ENCODE data around the gene CAPG.

CAPG gene

GRCh38 chr2:85400023-85400422, 10.1 kb downstream of the CAPG start:
- no peak overlapping the region for H3K9ac ChIP-seq (ENCODE audit: low read length)
- peaks cover 21% of the 10 kb centered on the region for H3K4me1 ChIP-seq (ENCODE audit: insufficient read depth, low read length)
- H3K36me3 ChIP-seq (ENCODE audit: insufficient read depth, low read length), result peaks cover 9% of the 10 kb centered on the region
- H3K9me3 ChIP-seq (ENCODE audit: low read length), result no peaks in the 10 kb centered on the region
- no peaks in the 10 kb centered on the region for H3K27me3 ChIP-seq (ENCODE audit: control insufficient read depth in 1 of 2, insufficient read depth in 2 of 2, low read length in 2 of 2)
- no peak overlapping the region for H3K27ac ChIP-seq (ENCODE audit: low read depth, low read length)
- H3K4me3 ChIP-seq (ENCODE audit: low read depth in 1 of 2, low read length in 2 of 2), result no peak overlapping the region

GRCh38 chr2:85399183-85399455, 11.0 kb downstream of the CAPG start:
- H3K27me3 ChIP-seq (ENCODE audit: control insufficient read depth in 1 of 2, insufficient read depth in 2 of 2, low read length in 2 of 2), result no peaks in the 10 kb centered on the region
- H3K9me3 ChIP-seq (ENCODE audit: low read length), result no peaks in the 10 kb centered on the region
- peaks cover 21% of the 10 kb centered on the region for H3K4me1 ChIP-seq (ENCODE audit: insufficient read depth, low read length)
- no peak overlapping the region for H3K27ac ChIP-seq (ENCODE audit: low read depth, low read length)
- no peak overlapping the region for H3K9ac ChIP-seq (ENCODE audit: low read length)
- H3K4me3 ChIP-seq (ENCODE audit: low read depth in 1 of 2, low read length in 2 of 2), result no peak overlapping the region
- peaks cover 9% of the 10 kb centered on the region for H3K36me3 ChIP-seq (ENCODE audit: insufficient read depth, low read length)

- Histone ChIP-seq H3K27ac (ENCODE audit: low read depth, low read length) (no peak overlapping the region), H3K4me1 (ENCODE audit: insufficient read depth, low read length) (peaks cover 21% of the 10 kb centered on the region), H3K27me3 (ENCODE audit: control insufficient read depth in 1 of 2, insufficient read depth in 2 of 2, low read length in 2 of 2) (no peaks in the 10 kb centered on the region), H3K36me3 (ENCODE audit: insufficient read depth, low read length) (peaks cover 9% of the 10 kb centered on the region), H3K9ac (ENCODE audit: low read length) (no peak overlapping the region), H3K9me3 (ENCODE audit: low read length) (no peaks in the 10 kb centered on the region), H3K4me3 (ENCODE audit: low read depth in 1 of 2, low read length in 2 of 2) (no peak overlapping the region)
Observed at GRCh38 chr2:85398426-85399182, 11.6 kb downstream of the CAPG start.

DNA sequence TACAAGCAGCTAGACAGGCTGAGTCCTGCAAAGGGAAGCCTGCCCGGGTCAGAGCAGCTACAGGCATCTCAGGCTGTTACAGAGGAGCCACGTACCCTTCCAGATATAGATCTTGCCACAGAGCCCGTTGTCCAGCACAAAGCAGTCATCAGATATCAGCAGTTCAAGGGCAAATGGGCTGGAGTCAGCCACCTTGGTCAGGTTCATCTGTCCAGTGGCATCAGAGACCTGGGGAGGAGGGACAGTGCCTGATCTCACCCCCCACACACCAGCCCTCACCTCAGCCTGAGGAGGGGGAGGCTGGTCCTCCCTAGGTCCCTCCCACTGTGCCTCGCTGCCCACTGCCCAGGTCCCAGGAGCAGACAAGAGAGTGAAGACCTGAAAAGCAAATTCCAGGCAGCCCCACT, 12.2 kb downstream of the CAPG start:
- H3K9me3 ChIP-seq (ENCODE audit: low read length), result no peaks in the 10 kb centered on the region
- H3K4me1 ChIP-seq (ENCODE audit: insufficient read depth, low read length), result peaks cover 21% of the 10 kb centered on the region
- H3K36me3 ChIP-seq (ENCODE audit: insufficient read depth, low read length), result peaks cover 9% of the 10 kb centered on the region
- H3K9ac ChIP-seq (ENCODE audit: low read length), result no peak overlapping the region
- no peaks in the 10 kb centered on the region for H3K27me3 ChIP-seq (ENCODE audit: control insufficient read depth in 1 of 2, insufficient read depth in 2 of 2, low read length in 2 of 2)
- no peak overlapping the region for H3K27ac ChIP-seq (ENCODE audit: low read depth, low read length)
- H3K4me3 ChIP-seq (ENCODE audit: low read depth in 1 of 2, low read length in 2 of 2), result no peak overlapping the region

DNA sequence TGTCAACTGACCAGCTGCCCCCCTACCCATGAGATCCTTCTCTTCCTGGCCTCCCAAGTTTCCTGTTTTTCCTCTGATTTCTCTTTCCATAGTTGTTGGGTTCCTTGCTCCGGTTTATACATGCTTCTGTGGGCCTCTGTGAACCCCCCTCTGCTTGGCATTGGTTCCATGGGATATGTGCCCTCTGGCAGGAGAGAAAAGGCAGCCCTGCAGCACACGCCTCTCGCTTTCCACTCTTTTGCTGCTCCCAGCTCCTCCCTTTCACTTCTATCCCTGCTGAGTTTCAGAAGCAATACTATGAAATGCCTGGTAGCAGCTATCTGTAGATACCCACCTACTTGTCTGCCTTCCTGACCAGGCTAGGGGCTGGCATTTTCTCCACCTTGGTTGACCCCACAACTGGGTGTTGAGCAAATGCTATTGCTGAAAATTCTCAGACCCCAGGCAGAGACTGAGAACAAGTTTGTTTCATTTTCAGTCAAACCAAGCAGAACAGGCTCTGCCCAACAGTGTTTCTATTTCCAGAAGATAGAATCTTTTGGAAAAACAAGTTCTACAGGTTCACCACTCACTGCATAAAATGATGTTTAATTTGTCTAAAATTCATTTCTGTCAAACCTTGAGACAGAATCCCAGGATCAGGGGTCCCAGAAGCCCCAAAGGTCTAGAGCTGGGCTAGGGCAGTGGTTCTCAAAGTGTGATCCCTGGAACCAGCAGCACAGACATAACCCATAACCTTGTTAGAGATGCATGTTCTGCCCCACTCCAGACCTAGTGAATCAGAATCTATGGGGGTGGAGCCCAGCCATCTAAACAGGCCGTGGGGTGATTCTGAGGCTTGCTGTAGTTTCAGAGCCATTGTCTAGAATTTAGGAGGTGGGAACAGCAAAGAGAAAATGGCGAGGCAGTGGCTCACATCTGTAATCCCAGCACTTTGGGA, 13.4 kb downstream of the CAPG start:
- peaks cover 9% of the 10 kb centered on the region for H3K36me3 ChIP-seq (ENCODE audit: insufficient read depth, low read length)
- H3K9ac ChIP-seq (ENCODE audit: low read length), result no peak overlapping the region
- H3K4me1 ChIP-seq (ENCODE audit: insufficient read depth, low read length), result peaks cover 21% of the 10 kb centered on the region
- H3K9me3 ChIP-seq (ENCODE audit: low read length), result no peaks in the 10 kb centered on the region
- no peaks in the 10 kb centered on the region for H3K27me3 ChIP-seq (ENCODE audit: control insufficient read depth in 1 of 2, insufficient read depth in 2 of 2, low read length in 2 of 2)
- H3K27ac ChIP-seq (ENCODE audit: low read depth, low read length), result peak overlapping the region; percentile 27
- H3K4me3 ChIP-seq (ENCODE audit: low read depth in 1 of 2, low read length in 2 of 2), result peak overlapping the region in 1 of 2 donors; percentile 33

DNA sequence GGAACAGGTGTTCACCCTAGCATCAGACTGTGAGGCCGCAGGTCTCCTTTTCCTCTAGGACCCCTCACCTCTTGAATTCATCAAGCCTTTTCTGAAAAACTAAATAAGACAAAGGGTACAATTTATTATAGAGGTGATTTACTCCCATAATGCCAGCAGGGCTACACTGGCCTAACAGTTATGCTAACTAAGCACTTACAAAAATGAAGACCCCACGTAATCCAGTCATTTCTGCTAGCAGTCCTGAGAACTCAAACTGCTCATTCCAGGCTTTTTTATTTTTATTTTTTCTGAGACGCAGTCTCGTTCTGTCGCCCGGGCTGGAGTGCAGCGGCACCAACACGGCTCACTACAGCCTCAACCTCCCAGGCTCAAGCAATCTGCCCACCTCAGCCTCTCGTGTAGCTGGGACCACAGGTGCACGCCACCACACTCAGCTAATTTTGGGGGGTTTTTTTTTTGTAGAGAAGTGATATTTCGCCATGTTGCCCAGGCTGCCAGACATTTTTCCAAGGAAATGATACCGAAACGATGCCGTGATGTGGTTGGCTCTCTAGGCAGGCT, 14.2 kb downstream of the CAPG start:
- Histone ChIP-seq H3K4me1 (ENCODE audit: insufficient read depth, low read length) (peaks cover 21% of the 10 kb centered on the region), H3K9me3 (ENCODE audit: low read length) (no peaks in the 10 kb centered on the region), H3K4me3 (ENCODE audit: low read depth in 1 of 2, low read length in 2 of 2) (peak overlapping the region in 1 of 2 donors; percentile 33), H3K36me3 (ENCODE audit: insufficient read depth, low read length) (peaks cover 10% of the 10 kb centered on the region), H3K27me3 (ENCODE audit: control insufficient read depth in 1 of 2, insufficient read depth in 2 of 2, low read length in 2 of 2) (no peaks in the 10 kb centered on the region), H3K9ac (ENCODE audit: low read length) (no peak overlapping the region), H3K27ac (ENCODE audit: low read depth, low read length) (no peak overlapping the region)

DNA sequence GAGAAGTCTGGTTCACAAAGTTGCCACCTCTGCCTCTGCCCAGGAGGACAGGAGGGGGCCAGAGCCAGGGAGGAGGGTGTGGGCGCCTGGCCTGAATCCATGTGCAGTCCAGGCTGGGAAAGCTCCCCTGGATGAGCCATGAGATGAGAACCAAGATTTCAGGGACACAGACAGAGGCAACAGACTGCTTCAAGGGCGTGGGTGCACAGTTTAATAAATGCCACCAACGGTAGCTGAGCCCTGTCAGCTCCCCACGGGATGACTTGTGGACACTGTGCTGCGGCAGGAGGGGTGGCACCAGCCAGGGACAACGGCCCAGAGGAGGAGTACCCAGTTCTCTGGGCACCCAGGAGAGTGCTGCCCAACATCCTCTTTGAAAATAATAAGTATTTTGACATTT, 15.2 kb downstream of the CAPG start:
- Histone ChIP-seq H3K4me1 (ENCODE audit: insufficient read depth, low read length) (peaks cover 18% of the 10 kb centered on the region), H3K27me3 (ENCODE audit: control insufficient read depth in 1 of 2, insufficient read depth in 2 of 2, low read length in 2 of 2) (no peaks in the 10 kb centered on the region), H3K9ac (ENCODE audit: low read length) (no peak overlapping the region), H3K36me3 (ENCODE audit: insufficient read depth, low read length) (peaks cover 19% of the 10 kb centered on the region), H3K9me3 (ENCODE audit: low read length) (no peaks in the 10 kb centered on the region), H3K27ac (ENCODE audit: low read depth, low read length) (no peak overlapping the region), H3K4me3 (ENCODE audit: low read depth in 1 of 2, low read length in 2 of 2) (no peak overlapping the region)

GRCh38 chr2:85394261-85394681, 15.9 kb downstream of the CAPG start:
- no peaks in the 10 kb centered on the region for H3K9me3 ChIP-seq (ENCODE audit: low read length)
- H3K9ac ChIP-seq (ENCODE audit: low read length), result no peak overlapping the region
- H3K27ac ChIP-seq (ENCODE audit: low read depth, low read length), result no peak overlapping the region
- no peaks in the 10 kb centered on the region for H3K27me3 ChIP-seq (ENCODE audit: control insufficient read depth in 1 of 2, insufficient read depth in 2 of 2, low read length in 2 of 2)
- H3K4me3 ChIP-seq (ENCODE audit: low read depth in 1 of 2, low read length in 2 of 2), result no peak overlapping the region
- H3K36me3 ChIP-seq (ENCODE audit: insufficient read depth, low read length), result peaks cover 25% of the 10 kb centered on the region
- H3K4me1 ChIP-seq (ENCODE audit: insufficient read depth, low read length), result peaks cover 17% of the 10 kb centered on the region

GRCh38 chr2:85393836-85394235, 16.3 kb downstream of the CAPG start:
- H3K4me3 ChIP-seq (ENCODE audit: low read depth in 1 of 2, low read length in 2 of 2), result no peak overlapping the region
- no peaks in the 10 kb centered on the region for H3K9me3 ChIP-seq (ENCODE audit: low read length)
- H3K4me1 ChIP-seq (ENCODE audit: insufficient read depth, low read length), result peaks cover 17% of the 10 kb centered on the region
- no peak overlapping the region for H3K27ac ChIP-seq (ENCODE audit: low read depth, low read length)
- no peaks in the 10 kb centered on the region for H3K27me3 ChIP-seq (ENCODE audit: control insufficient read depth in 1 of 2, insufficient read depth in 2 of 2, low read length in 2 of 2)
- no peak overlapping the region for H3K9ac ChIP-seq (ENCODE audit: low read length)
- peaks cover 25% of the 10 kb centered on the region for H3K36me3 ChIP-seq (ENCODE audit: insufficient read depth, low read length)

- no peak overlapping the region for H3K27ac ChIP-seq (ENCODE audit: low read depth, low read length)
- no peaks in the 10 kb centered on the region for H3K27me3 ChIP-seq (ENCODE audit: control insufficient read depth in 1 of 2, insufficient read depth in 2 of 2, low read length in 2 of 2)
- H3K9me3 ChIP-seq (ENCODE audit: low read length), result no peaks in the 10 kb centered on the region
- H3K36me3 ChIP-seq (ENCODE audit: insufficient read depth, low read length), result peaks cover 41% of the 10 kb centered on the region
- H3K4me1 ChIP-seq (ENCODE audit: insufficient read depth, low read length), result peaks cover 3% of the 10 kb centered on the region
- H3K9ac ChIP-seq (ENCODE audit: low read length), result no peak overlapping the region
- no peak overlapping the region for H3K4me3 ChIP-seq (ENCODE audit: low read depth in 1 of 2, low read length in 2 of 2)
Observed at GRCh38 chr2:85390941-85391669, 19.1 kb downstream of the CAPG start.
